Measurements from ENCODE around the gene ABCC4.

ABCC4 gene

GRCh38 chr13:95038949-95039348 lies 262.3 kb downstream of the ABCC4 start:
- Mint-ChIP-seq H3K4me3 (no peak overlapping the region), H3K9me3 (no peaks in the 10 kb centered on the region), H3K27ac (no peak overlapping the region), H3K27me3 (no peaks in the 10 kb centered on the region), H3K36me3 (peaks cover 13 to 42% of the 10 kb centered on the region in 2 donors), H3K4me1 (no peaks in the 10 kb centered on the region)
- no peak for DNase-seq
- ATAC-seq (replicated peaks): no peak

- no peaks in the 10 kb centered on the region for H3K9me3 Mint-ChIP-seq
- H3K4me3 Mint-ChIP-seq: no peak overlapping the region
- ATAC-seq (replicated peaks) (no peak), DNase-seq (no peak)
- H3K4me1 Mint-ChIP-seq: no peaks in the 10 kb centered on the region
- H3K36me3 Mint-ChIP-seq: peaks cover 5 to 30% of the 10 kb centered on the region in 2 donors
- H3K27me3 Mint-ChIP-seq: no peaks in the 10 kb centered on the region
- H3K27ac Mint-ChIP-seq: no peak overlapping the region
Measured at GRCh38 chr13:95035311-95036109, 265.7 kb downstream of the ABCC4 start.

GRCh38 chr13:95033890-95034289 lies 267.4 kb downstream of the ABCC4 start:
- Mint-ChIP-seq H3K4me3 (no peak overlapping the region), H3K9me3 (no peaks in the 10 kb centered on the region), H3K27me3 (no peaks in the 10 kb centered on the region), H3K4me1 (no peaks in the 10 kb centered on the region), H3K36me3 (peaks cover 5 to 23% of the 10 kb centered on the region in 2 donors), H3K27ac (no peak overlapping the region)
- DNase-seq (no peak), ATAC-seq (replicated peaks) (no peak)

- DNase-seq: no peak
- Mint-ChIP-seq H3K9me3 (peaks cover 2 to 5% of the 10 kb centered on the region in 2 donors), H3K4me1 (no peaks in the 10 kb centered on the region), H3K4me3 (no peak overlapping the region), H3K27ac (no peak overlapping the region), H3K36me3 (peaks cover 2 to 20% of the 10 kb centered on the region in 2 donors), H3K27me3 (no peaks in the 10 kb centered on the region)
- ATAC-seq (replicated peaks): no peak
Measured at GRCh38 chr13:95032121-95032520, 269.1 kb downstream of the ABCC4 start.

- H3K27ac Mint-ChIP-seq: no peak overlapping the region
- H3K4me1 Mint-ChIP-seq: no peaks in the 10 kb centered on the region
- H3K4me3 Mint-ChIP-seq: no peak overlapping the region
- ATAC-seq (replicated peaks): no peak
- no peak for DNase-seq
- H3K36me3 Mint-ChIP-seq: peaks cover 3 to 19% of the 10 kb centered on the region in 2 donors
- no peaks in the 10 kb centered on the region for H3K27me3 Mint-ChIP-seq
- peaks cover 2 to 5% of the 10 kb centered on the region in 2 donors for H3K9me3 Mint-ChIP-seq
Measured at GRCh38 chr13:95030821-95031343, 270.4 kb downstream of the ABCC4 start.

- DNase-seq: no peak
- H3K27me3 Mint-ChIP-seq: no peaks in the 10 kb centered on the region
Measured at GRCh38 chr13:95027638-95028037, 273.6 kb downstream of the ABCC4 start.

GRCh38 chr13:95025116-95025515 lies 276.1 kb downstream of the ABCC4 start:
- no peak for ATAC-seq (replicated peaks)
- no peak overlapping the region for H3K27ac Mint-ChIP-seq
- DNase-seq: no peak
- H3K4me1 Mint-ChIP-seq: no peaks in the 10 kb centered on the region
- H3K4me3 Mint-ChIP-seq: no peak overlapping the region
- H3K9me3 Mint-ChIP-seq: peaks cover 5 to 6% of the 10 kb centered on the region in 2 donors
- peaks cover 9 to 19% of the 10 kb centered on the region in 2 donors for H3K36me3 Mint-ChIP-seq
- H3K27me3 Mint-ChIP-seq: no peaks in the 10 kb centered on the region

More at GRCh38 chr13:95027638-95028037, 273.6 kb downstream of the ABCC4 start:
- H3K9me3 Mint-ChIP-seq: peaks cover 5 to 6% of the 10 kb centered on the region in 2 donors
- H3K27ac Mint-ChIP-seq: no peak overlapping the region
- H3K36me3 Mint-ChIP-seq: peaks cover 9 to 16% of the 10 kb centered on the region in 2 donors
- H3K4me1 Mint-ChIP-seq: no peaks in the 10 kb centered on the region
- H3K4me3 Mint-ChIP-seq: no peak overlapping the region
- no peak for ATAC-seq (replicated peaks)

GRCh38 chr13:95023405-95023804 lies 277.8 kb downstream of the ABCC4 start:
- Mint-ChIP-seq H3K27me3 (no peaks in the 10 kb centered on the region), H3K36me3 (peaks cover 11 to 20% of the 10 kb centered on the region in 2 donors), H3K4me3 (no peak overlapping the region), H3K27ac (no peak overlapping the region), H3K9me3 (peaks cover 3 to 4% of the 10 kb centered on the region in 2 donors), H3K4me1 (no peaks in the 10 kb centered on the region)
- ATAC-seq (replicated peaks) (no peak), DNase-seq (no peak)

- H3K4me3 Mint-ChIP-seq: no peak overlapping the region
- no peaks in the 10 kb centered on the region for H3K4me1 Mint-ChIP-seq
- DNase-seq: no peak
Measured at GRCh38 chr13:95020298-95020987, 280.8 kb downstream of the ABCC4 start.

GRCh38 chr13:95019886-95020285 lies 281.4 kb downstream of the ABCC4 start:
- Mint-ChIP-seq H3K4me3 (no peak overlapping the region), H3K27me3 (no peaks in the 10 kb centered on the region), H3K27ac (no peak overlapping the region), H3K9me3 (peaks cover 0 to 2% of the 10 kb centered on the region in 2 donors), H3K4me1 (no peaks in the 10 kb centered on the region), H3K36me3 (peaks cover 7 to 12% of the 10 kb centered on the region in 2 donors)
- DNase-seq (no peak), ATAC-seq (replicated peaks) (no peak)

More at GRCh38 chr13:95020298-95020987, 280.8 kb downstream of the ABCC4 start:
- Mint-ChIP-seq H3K9me3 (peaks cover 0 to 2% of the 10 kb centered on the region in 2 donors), H3K36me3 (peaks cover 7 to 12% of the 10 kb centered on the region in 2 donors), H3K27me3 (no peaks in the 10 kb centered on the region), H3K27ac (no peak overlapping the region)
- ATAC-seq (replicated peaks): no peak

- ATAC-seq (replicated peaks) (no peak), DNase-seq (no peak)
- no peak overlapping the region for H3K27ac Mint-ChIP-seq
- H3K4me1 Mint-ChIP-seq: no peaks in the 10 kb centered on the region
- no peaks in the 10 kb centered on the region for H3K36me3 Mint-ChIP-seq
- H3K27me3 Mint-ChIP-seq: peaks cover 15 to 19% of the 10 kb centered on the region in 2 donors
- no peaks in the 10 kb centered on the region for H3K9me3 Mint-ChIP-seq
- H3K4me3 Mint-ChIP-seq: no peak overlapping the region
Measured at GRCh38 chr13:95007322-95007721, 293.9 kb downstream of the ABCC4 start.

GRCh38 chr13:95005300-95005699 lies 296.0 kb downstream of the ABCC4 start:
- Mint-ChIP-seq H3K27me3 (peaks cover 28 to 33% of the 10 kb centered on the region in 2 donors), H3K27ac (no peak overlapping the region), H3K9me3 (no peaks in the 10 kb centered on the region), H3K4me3 (no peak overlapping the region), H3K4me1 (no peaks in the 10 kb centered on the region), H3K36me3 (no peaks in the 10 kb centered on the region)
- ATAC-seq (replicated peaks) (no peak), DNase-seq (no peak)

GRCh38 chr13:95003019-95003813 lies 298.0 kb downstream of the ABCC4 start:
- Mint-ChIP-seq H3K4me1 (no peaks in the 10 kb centered on the region), H3K27ac (no peak overlapping the region), H3K36me3 (no peaks in the 10 kb centered on the region)

GRCh38 chr13:95002126-95002525 lies 299.1 kb downstream of the ABCC4 start:
- Mint-ChIP-seq H3K4me1 (no peaks in the 10 kb centered on the region), H3K9me3 (no peaks in the 10 kb centered on the region), H3K4me3 (no peak overlapping the region), H3K27me3 (peaks cover 28 to 38% of the 10 kb centered on the region in 2 donors), H3K36me3 (no peaks in the 10 kb centered on the region), H3K27ac (no peak overlapping the region)
- ATAC-seq (replicated peaks) (no peak), DNase-seq (no peak)

More at GRCh38 chr13:95003019-95003813, 298.0 kb downstream of the ABCC4 start:
- DNase-seq: no peak
- ATAC-seq (replicated peaks): no peak
- H3K4me3 Mint-ChIP-seq: no peak overlapping the region
- no peaks in the 10 kb centered on the region for H3K9me3 Mint-ChIP-seq
- H3K27me3 Mint-ChIP-seq: peaks cover 28 to 33% of the 10 kb centered on the region in 2 donors

All from stimulated activated naive B cell treated with anti-CD40 and anti-IgM and Interleukin-4, amounts not matched to agents 10 μg/mL and 1 μg/mL and 100 μg/mL, for 72 hours (primary cell).